GM19035 (cell line): ENCODE results near the gene BMP5.

Source experiments
- ATAC-seq: cut with Tn5 transposase; IDR thresholded peaks from one replicate; pipeline ENCODE4 v1.9.1; 2021; ENCODE audit not compliant: unreplicated experiment

The BMP5 gene

GRCh38 chr6:55726144-55726543 lies 149.2 kb downstream of the BMP5 start:
- no peak for ATAC-seq

DNA sequence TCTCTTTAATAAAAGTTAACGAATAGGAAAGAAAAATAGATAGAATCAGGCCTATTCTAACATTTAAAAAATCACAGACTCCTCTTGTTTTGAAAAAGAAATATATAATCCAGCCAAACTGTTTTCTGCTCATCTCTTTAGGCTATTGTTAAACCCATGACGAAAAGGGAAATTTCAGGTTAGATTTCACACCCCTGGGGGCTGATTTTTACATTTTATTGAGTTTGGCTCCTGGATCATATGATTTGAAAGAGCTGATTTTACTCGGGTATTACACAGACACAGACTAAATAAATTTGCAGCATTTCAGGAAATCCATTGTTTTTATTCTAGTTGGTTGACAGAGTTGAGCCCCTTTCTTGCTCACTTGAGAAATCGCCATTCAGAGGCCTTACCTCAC lies 160.6 kb downstream of the BMP5 start:
- ATAC-seq: no peak

DNA sequence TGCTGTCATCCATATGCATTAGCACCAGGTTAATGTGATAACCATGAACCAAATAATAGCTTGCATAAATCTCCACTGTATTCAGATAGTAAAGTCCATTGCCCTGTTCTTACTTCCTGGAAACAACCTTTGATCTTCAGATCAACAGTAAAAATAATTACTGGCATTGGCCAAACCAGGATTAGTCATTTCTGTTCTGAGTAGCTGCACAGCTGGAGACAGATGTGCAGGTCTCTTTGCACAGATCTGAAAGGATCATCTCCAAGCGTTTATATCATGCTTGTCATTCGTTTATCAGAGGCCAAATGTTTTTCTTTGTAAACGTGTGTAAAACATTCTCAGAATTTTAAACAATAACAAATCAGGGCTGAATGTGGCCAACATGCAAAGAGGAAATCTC lies 162.0 kb downstream of the BMP5 start:
- no peak for ATAC-seq

DNA sequence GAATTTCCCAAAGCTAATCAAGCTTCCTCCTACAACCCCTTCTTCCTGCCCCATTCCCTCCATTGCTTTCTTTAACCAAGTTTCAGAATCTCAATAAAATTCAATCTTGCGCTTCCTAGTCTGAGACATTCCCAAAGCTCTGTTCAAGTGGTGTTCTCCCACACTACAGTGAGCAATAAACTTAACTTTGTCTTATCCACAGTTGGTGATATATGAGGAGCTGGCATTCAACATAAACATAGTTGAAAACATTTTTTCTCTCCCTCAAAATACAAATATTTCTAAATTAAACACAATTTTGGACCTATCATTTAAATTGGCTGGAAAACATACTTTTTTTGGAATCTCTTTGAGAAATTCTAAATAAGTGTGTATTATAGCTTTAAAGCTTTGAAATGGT lies 166.7 kb downstream of the BMP5 start:
- no peak for ATAC-seq

GRCh38 chr6:55705451-55706440 lies 169.6 kb downstream of the BMP5 start:
- no peak for ATAC-seq

DNA sequence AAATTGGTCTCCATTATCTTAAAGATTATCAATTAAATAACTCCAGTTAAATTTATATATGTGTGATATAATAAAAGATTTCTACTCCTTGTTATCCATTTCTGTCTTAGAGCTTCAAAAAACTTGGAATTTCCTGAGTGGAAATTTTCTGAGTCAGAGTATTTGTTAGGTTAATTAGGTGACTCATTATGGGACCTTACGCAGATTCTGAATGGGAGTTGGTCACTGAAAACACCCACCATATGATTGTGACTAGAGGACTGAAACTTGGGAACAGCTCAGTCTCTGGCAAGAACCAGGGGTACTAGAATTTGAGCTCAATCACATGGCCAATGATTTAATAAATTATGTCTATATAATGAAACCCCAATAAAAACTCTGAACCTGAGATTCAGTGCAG lies 171.0 kb downstream of the BMP5 start:
- ATAC-seq: no peak
